HG03196 (cell line): ENCODE measurements around the gene RGL2.

Source experiments
- ATAC-seq: cut with Tn5 transposase; IDR thresholded peaks from one replicate; pipeline ENCODE4 v1.9.1; 2021; ENCODE audit not compliant: unreplicated experiment

RGL2 gene

GRCh38 chr6:33316603-33317418 is 18.1 kb upstream of the RGL2 start:
- ATAC-seq = no peak

GRCh38 chr6:33315793-33316602 is 17.3 kb upstream of the RGL2 start:
- ATAC-seq = no peak

GRCh38 chr6:33314943-33315792 is 16.4 kb upstream of the RGL2 start:
- no peak for ATAC-seq

- no peak for ATAC-seq
Observed at GRCh38 chr6:33314515-33314942, 15.8 kb upstream of the RGL2 start.

- peak; percentile 37 for ATAC-seq
Observed at GRCh38 chr6:33313709-33314514, 15.2 kb upstream of the RGL2 start, which contains the start of gene TAPBP. Gene TAPBP (minus strand): TSS chr6:33314078. CDS start chr6:33314041, 37 bp downstream.

GRCh38 chr6:33313105-33313708 is 14.5 kb upstream of the RGL2 start:
- peak; percentile 6 for ATAC-seq

- no peak for ATAC-seq
Observed at GRCh38 chr6:33312361-33313104, 13.8 kb upstream of the RGL2 start.

GRCh38 chr6:33306356-33306755 is 7.6 kb upstream of the RGL2 start:
- no peak for ATAC-seq

GRCh38 chr6:33305052-33305451 is 6.3 kb upstream of the RGL2 start:
- ATAC-seq = no peak

GRCh38 chr6:33304216-33304615 is 5.5 kb upstream of the RGL2 start:
- ATAC-seq = no peak

GRCh38 chr6:33301877-33302276 is 3.1 kb upstream of the RGL2 start:
- ATAC-seq = no peak

- peak; percentile 71 for ATAC-seq
Observed at GRCh38 chr6:33299237-33299944, 649 bp upstream of the RGL2 start.

- ATAC-seq = no peak
Observed at GRCh38 chr6:33297956-33298772, 578 bp downstream of the RGL2 start.

- no peak for ATAC-seq
Observed at GRCh38 chr6:33297406-33297955, 1.3 kb downstream of the RGL2 start.

- ATAC-seq = no peak
Observed at GRCh38 chr6:33296797-33297405, 1.8 kb downstream of the RGL2 start.

GRCh38 chr6:33295621-33296369 is 2.9 kb downstream of the RGL2 start:
- no peak for ATAC-seq
